GM19455 (cell line): ENCODE data around the gene CFAP100.

Experiments used
- ATAC-seq: cut with Tn5 transposase; IDR thresholded peaks from one replicate; pipeline ENCODE4 v1.9.1; 2021; ENCODE audit not compliant: unreplicated experiment

Gene CFAP100

GRCh38 chr3:126439346-126439967 is 44.7 kb downstream of the CFAP100 start:
- ATAC-seq, result no peak

- no peak for ATAC-seq
Measured at GRCh38 chr3:126439968-126440708, 45.4 kb downstream of the CFAP100 start.

DNA sequence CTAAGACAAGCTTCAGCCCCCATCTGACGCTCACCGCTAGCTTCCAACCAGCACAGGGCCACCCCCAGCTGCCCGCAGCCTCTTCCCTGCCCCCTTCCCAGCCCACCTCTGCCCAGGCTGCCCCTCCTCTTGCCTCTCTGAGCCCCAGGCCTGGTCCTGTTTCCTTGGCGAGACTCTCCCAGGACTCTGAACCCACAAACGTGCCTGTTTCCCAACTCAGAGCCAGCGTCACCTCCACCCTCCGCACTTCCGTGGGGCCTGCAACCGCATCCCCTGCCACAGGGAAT is 45.9 kb downstream of the CFAP100 start:
- ATAC-seq, result no peak

- ATAC-seq, result no peak
Measured at GRCh38 chr3:126441256-126441880, 46.7 kb downstream of the CFAP100 start.

- no peak for ATAC-seq
Measured at GRCh38 chr3:126442094-126442855, 47.6 kb downstream of the CFAP100 start.

GRCh38 chr3:126442856-126443242 is 48.1 kb downstream of the CFAP100 start:
- no peak for ATAC-seq

GRCh38 chr3:126445506-126445905 is 50.8 kb downstream of the CFAP100 start:
- ATAC-seq, result no peak

DNA sequence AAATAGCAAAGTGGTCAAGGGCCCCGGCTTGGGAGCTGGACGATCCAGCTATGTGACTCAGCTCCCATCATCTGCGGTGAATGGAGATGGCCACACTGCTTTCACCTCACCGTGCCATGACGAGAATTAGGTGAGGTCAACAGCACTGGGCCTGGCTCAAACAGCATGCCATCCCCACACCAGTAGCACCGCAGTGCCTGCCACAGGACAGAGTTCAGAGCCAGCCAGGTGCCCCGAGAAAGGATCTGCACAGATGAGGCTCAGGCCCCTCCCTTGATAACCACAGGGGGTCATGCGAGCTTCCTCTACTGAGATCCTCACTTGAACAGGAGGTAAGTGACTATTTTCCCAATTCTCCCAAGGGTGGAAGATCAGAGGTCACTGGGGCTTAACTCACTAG is 51.6 kb downstream of the CFAP100 start:
- ATAC-seq, result no peak

DNA sequence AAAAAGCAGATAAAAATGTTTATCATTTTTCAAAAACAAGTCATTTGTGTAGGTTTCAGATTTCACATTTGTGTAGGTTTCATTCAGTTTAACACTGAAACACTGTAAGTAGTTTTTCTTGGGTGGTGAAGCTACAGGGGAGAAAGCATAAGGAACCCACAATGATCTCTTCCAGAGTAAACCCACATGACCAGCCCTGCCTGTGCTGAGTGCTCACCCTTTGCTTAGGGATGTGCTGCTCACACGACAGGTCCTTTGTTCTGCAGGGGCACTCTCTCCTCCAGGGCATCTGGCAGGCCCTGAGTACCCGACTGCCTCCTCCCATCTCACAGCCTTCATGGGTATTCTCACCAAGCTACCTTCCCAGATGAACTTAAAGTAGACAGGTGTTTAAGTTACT is 52.1 kb downstream of the CFAP100 start:
- no peak for ATAC-seq

DNA sequence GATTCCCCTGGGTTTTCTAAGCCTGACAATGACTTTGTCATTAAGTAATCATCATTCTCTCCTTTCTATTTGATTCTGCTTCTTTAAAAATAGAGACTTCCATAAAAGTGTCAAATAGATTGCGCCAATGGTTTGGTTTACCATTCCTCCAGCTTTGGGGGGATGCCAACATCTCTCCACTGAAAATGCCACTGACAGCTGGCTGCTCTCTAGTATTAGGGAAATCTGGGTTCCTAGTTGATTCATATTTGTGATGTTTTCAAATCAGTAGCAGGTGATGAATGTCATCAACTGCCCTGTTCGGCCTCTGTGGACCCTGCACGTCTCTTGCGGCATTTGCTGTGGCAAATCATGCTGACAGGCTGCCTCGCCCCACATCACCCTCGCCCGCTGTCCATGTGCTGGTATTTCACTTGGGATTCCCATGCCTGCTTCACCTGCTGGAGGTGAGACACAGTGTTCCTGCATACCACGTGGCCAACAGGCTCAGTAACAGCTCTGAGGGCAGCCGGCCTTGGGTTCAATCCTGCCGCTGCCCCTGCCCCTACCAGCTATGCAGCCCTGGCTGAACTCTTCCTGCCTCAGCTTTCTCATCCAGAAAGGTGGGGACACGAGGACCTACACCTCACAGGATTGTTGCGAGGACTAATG is 52.9 kb downstream of the CFAP100 start:
- ATAC-seq, result no peak

GRCh38 chr3:126448136-126448892 is 53.6 kb downstream of the CFAP100 start:
- ATAC-seq, result no peak

GRCh38 chr3:126448893-126449180 is 54.1 kb downstream of the CFAP100 start:
- ATAC-seq, result no peak

DNA sequence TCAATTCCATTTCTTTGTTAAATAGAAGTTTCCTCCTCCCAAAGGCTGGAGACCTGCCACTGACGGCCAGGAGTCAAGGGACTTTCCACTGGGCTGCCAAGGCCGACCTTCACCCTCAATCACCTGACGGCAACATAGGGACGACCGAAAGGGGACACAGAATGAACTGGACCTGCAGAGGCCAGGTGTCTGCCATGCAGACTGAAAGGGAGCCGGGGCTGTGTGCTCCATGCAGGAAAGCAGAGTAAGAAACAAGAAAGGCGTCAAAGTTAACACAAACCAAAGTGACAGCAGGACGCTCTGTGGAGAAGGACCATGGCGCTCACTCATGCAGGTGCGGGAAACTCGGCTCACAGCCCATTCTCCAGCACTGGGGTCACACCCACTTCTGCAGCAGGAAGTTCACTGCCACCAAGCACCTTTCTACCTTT is 54.9 kb downstream of the CFAP100 start:
- no peak for ATAC-seq

DNA sequence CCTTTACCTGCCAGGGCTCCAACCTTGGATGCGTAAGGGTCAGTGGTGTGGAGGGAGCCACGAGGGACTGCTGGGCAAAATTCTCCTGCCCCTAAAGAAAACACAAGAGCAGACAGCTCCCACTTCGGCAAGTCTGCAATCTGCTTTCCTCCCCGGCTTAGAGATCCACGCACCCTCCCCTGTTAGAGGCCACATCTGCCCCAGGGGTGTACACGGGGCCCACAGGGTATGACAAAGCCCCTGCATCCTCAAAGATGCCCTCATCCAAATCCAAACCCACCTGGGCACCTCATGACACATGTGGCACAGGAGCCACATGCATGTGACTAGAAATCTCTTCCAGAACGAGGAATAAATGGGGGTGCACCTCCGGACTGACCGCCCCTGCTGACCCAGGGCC is 55.5 kb downstream of the CFAP100 start:
- no peak for ATAC-seq

DNA sequence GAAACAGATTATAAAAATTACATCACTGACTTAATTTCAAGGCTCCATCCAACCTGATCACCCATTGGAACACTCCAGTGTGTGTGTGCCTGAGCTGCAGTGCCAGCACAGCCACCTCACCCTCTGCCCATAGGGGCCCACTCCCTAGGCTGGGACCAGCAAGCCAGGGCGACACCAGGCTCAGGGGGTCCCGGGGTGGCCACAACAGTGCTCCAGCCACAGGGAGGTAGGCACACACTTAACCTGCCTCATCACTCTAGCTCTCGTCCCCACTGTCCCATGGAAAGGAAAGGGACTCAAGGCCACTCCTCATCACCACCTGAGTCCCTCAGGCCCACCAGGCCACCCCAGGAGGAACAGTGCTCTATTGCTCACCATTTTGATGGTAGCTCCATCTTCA is 56.0 kb downstream of the CFAP100 start:
- no peak for ATAC-seq

DNA sequence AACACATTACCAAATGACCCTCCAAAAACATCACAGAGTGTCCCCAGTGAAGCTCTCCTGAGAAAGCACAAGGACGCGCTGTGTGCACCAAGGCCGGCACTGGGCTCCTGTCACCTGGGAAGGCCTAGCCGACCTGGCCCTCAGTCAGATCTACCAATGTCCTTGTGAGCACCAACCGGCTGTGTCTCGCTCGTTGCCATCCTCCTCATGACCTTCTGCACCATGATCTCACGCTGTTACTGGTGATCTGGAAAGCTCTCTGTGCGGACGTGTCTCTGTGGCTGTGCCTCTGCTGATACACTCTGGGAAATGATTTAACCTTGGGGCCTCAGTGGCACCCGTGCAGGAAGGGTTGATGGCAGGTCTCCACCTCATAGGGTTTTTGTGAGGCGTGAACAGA is 56.8 kb downstream of the CFAP100 start:
- ATAC-seq, result no peak

DNA sequence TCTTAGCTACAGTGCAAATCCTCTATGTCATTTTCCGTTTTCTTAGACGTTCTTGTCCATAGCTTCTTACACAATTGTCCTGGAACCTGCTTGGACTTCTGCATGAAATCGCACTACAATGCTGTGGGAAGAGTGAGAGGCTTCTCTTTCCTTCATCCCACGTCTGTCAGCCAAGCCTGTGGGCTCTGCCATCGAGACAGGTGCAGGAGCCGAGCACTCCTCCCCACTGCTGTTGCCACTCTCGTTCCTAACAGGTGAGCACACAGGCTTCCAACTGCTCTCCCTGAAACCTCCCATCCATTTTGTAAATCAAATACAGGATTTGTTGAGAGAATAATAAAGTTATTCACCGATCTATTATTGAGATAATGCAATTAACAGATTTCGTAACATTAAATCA is 57.5 kb downstream of the CFAP100 start:
- no peak for ATAC-seq

DNA sequence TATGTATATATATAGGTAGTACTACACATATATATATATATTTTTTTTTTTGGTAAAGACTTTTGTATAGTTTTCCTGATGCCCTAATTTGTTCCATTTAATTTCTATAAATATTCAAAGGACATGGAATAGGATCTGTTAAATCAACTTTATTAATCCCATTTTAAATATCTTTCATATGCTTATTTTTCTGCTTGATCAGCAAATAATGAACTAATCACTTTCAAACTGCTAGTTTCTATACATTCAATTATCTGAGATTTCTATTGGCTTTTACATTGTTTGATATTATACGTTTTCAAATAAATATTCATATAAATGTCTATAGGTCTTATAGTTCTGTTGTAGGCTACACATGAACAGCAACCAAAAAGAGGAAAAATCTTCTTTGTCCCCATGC is 59.3 kb downstream of the CFAP100 start:
- ATAC-seq, result no peak

- no peak for ATAC-seq
Measured at GRCh38 chr3:126454437-126455198, 59.9 kb downstream of the CFAP100 start.

GRCh38 chr3:126456211-126456610 is 61.5 kb downstream of the CFAP100 start:
- no peak for ATAC-seq
